ENCODE measurements around the gene GP2.

GP2 gene

GRCh38 chr16:20308266-20308665 lies 19.0 kb downstream of the GP2 start:
- Histone ChIP-seq H3K9me3 (ENCODE audit: insufficient read depth, low read depth, low read length) (0 out of 2 replicates have a peak, but pooled peaks cover 3% of the 10 kb centered on the region), H3K4me3 (ENCODE audit: low read length, poor library complexity, severe bottlenecking) (no peak overlapping the region), H2AFZ (ENCODE audit: low read length) (no peak overlapping the region), H3K9me2 (replicated peaks; ENCODE audit: low read depth, low read length) (no peaks in the 10 kb centered on the region), H3F3A (ENCODE audit: low read depth) (no peaks in the 10 kb centered on the region), H3K4me1 (ENCODE audit: insufficient read depth, low read length, poor library complexity, severe bottlenecking) (no peaks in the 10 kb centered on the region), H3K36me3 (ENCODE audit: insufficient read depth, low read length) (no peaks in the 10 kb centered on the region), H3K27me3 (ENCODE audit: insufficient read depth, low read length, poor library complexity, severe bottlenecking) (no peaks in the 10 kb centered on the region), H3K79me2 (ENCODE audit: insufficient read depth, low read length) (no peaks in the 10 kb centered on the region), H3K4me2 (ENCODE audit: low read depth, low read length, poor library complexity, severe bottlenecking) (no peak overlapping the region), H4K20me1 (ENCODE audit: insufficient read depth, low read length, poor library complexity, severe bottlenecking) (no peaks in the 10 kb centered on the region), H3K9ac (ENCODE audit: low read depth, low read length, poor library complexity, severe bottlenecking) (no peak overlapping the region)
- TF ChIP-seq EZH2phosphoT487 (IDR thresholded peaks at IDR 0.05; ENCODE audit: borderline replicate concordance), result no peak
- TF ChIP-seq CTCF (conservative IDR thresholded peaks at IDR 0.05; ENCODE audit: low read length), result no peak

GRCh38 chr16:20307791-20308190 lies 19.5 kb downstream of the GP2 start:
- Histone ChIP-seq H4K20me1 (ENCODE audit: insufficient read depth, low read length, poor library complexity, severe bottlenecking) (no peaks in the 10 kb centered on the region), H3K79me2 (ENCODE audit: insufficient read depth, low read length) (no peaks in the 10 kb centered on the region)

GRCh38 chr16:20307240-20307671 lies 20.1 kb downstream of the GP2 start:
- no peaks in the 10 kb centered on the region for H3F3A ChIP-seq (ENCODE audit: low read depth)
- no peak overlapping the region for H3K9ac ChIP-seq (ENCODE audit: low read depth, low read length, poor library complexity, severe bottlenecking)
- H3K79me2 ChIP-seq (ENCODE audit: insufficient read depth, low read length), result no peaks in the 10 kb centered on the region
- no peak overlapping the region for H3K4me3 ChIP-seq (ENCODE audit: low read length, poor library complexity, severe bottlenecking)
- TF ChIP-seq CTCF (conservative IDR thresholded peaks at IDR 0.05; ENCODE audit: low read length) (no peak), EZH2phosphoT487 (IDR thresholded peaks at IDR 0.05; ENCODE audit: borderline replicate concordance) (no peak)
- no peaks in the 10 kb centered on the region for H3K9me2 ChIP-seq (replicated peaks; ENCODE audit: low read depth, low read length)
- H3K9me3 ChIP-seq (ENCODE audit: insufficient read depth, low read depth, low read length), result 0 out of 2 replicates have a peak, but pooled peaks cover 3% of the 10 kb centered on the region
- no peak overlapping the region for H2AFZ ChIP-seq (ENCODE audit: low read length)
- no peaks in the 10 kb centered on the region for H3K36me3 ChIP-seq (ENCODE audit: insufficient read depth, low read length)
- no peaks in the 10 kb centered on the region for H4K20me1 ChIP-seq (ENCODE audit: insufficient read depth, low read length, poor library complexity, severe bottlenecking)
- H3K4me2 ChIP-seq (ENCODE audit: low read depth, low read length, poor library complexity, severe bottlenecking), result no peak overlapping the region
- no peaks in the 10 kb centered on the region for H3K27me3 ChIP-seq (ENCODE audit: insufficient read depth, low read length, poor library complexity, severe bottlenecking)
- no peaks in the 10 kb centered on the region for H3K4me1 ChIP-seq (ENCODE audit: insufficient read depth, low read length, poor library complexity, severe bottlenecking)

More at GRCh38 chr16:20307791-20308190, 19.5 kb downstream of the GP2 start:
- Histone ChIP-seq H3F3A (ENCODE audit: low read depth) (no peaks in the 10 kb centered on the region), H3K4me2 (ENCODE audit: low read depth, low read length, poor library complexity, severe bottlenecking) (no peak overlapping the region), H3K9ac (ENCODE audit: low read depth, low read length, poor library complexity, severe bottlenecking) (no peak overlapping the region), H3K36me3 (ENCODE audit: insufficient read depth, low read length) (no peaks in the 10 kb centered on the region), H2AFZ (ENCODE audit: low read length) (no peak overlapping the region), H3K9me2 (replicated peaks; ENCODE audit: low read depth, low read length) (no peaks in the 10 kb centered on the region), H3K4me1 (ENCODE audit: insufficient read depth, low read length, poor library complexity, severe bottlenecking) (no peaks in the 10 kb centered on the region), H3K27me3 (ENCODE audit: insufficient read depth, low read length, poor library complexity, severe bottlenecking) (no peaks in the 10 kb centered on the region), H3K4me3 (ENCODE audit: low read length, poor library complexity, severe bottlenecking) (no peak overlapping the region), H3K9me3 (ENCODE audit: insufficient read depth, low read depth, low read length) (0 out of 2 replicates have a peak, but pooled peaks cover 3% of the 10 kb centered on the region)
- TF ChIP-seq CTCF (conservative IDR thresholded peaks at IDR 0.05; ENCODE audit: low read length), result no peak
- TF ChIP-seq EZH2phosphoT487 (IDR thresholded peaks at IDR 0.05; ENCODE audit: borderline replicate concordance), result no peak
